GM23338 (cell line): ENCODE data around the gene ALCAM. TPM values are rescaled to one million over a fixed set of nuclear protein-coding genes. Genes with fewer than 3 reads are reported as not detected.

Experiments
- ATAC-seq: fragments of 200-7000 bp; cut with Tn5 transposase; 3 replicates; pipeline ENCODE4 v1.9.1; 2020
- DNase-seq: peaks from one replicate; pipeline ENCODE4 v3.0.0-alpha.2; 2015; ENCODE audit warnings: low spot score
- H2AFZ ChIP-seq: fragments of 200-600 bp; sonication (generic); 2 replicates; pipeline ENCODE4 v1.8.0; 2016; ENCODE audit warnings: antibody characterized with exemption, mild to moderate bottlenecking, moderate library complexity
- H3F3A ChIP-seq: fragments of 200-600 bp; sonication (generic); replicated peaks from 2 replicates; pipeline ENCODE4 v1.8.0; 2017; ENCODE audit warnings: antibody characterized with exemption, mixed run types, low read depth
- H3K27ac ChIP-seq: fragments of 200-600 bp; sonication (generic); 2 replicates; pipeline ENCODE4 v1.6.1; 2016; ENCODE audit warnings: low read depth
- H3K27me3 ChIP-seq: fragments of 200-600 bp; sonication (generic); 2 replicates; pipeline ENCODE4 v1.8.0; 2016; ENCODE audit warnings: mild to moderate bottlenecking, mixed run types, moderate library complexity; ENCODE audit not compliant: insufficient read depth
- H3K36me3 ChIP-seq: fragments of 200-600 bp; sonication (generic); 2 replicates; pipeline ENCODE4 v1.8.0; 2016; ENCODE audit warnings: mild to moderate bottlenecking; ENCODE audit not compliant: insufficient read depth
- H3K4me1 ChIP-seq: fragments of 200-600 bp; sonication (generic); 2 replicates; pipeline ENCODE4 v1.8.0; 2016; ENCODE audit warnings: mild to moderate bottlenecking, moderate library complexity; ENCODE audit not compliant: insufficient read depth
- H3K4me2 ChIP-seq: fragments of 200-600 bp; sonication (generic); 2 replicates; pipeline ENCODE4 v1.7.1; 2017; ENCODE audit warnings: mixed run types
- H3K4me3 ChIP-seq: fragments of 200-600 bp; sonication (generic); 2 replicates; pipeline ENCODE4 v1.6.1; 2016; ENCODE audit warnings: mixed run types
- H3K79me2 ChIP-seq: fragments of 200-600 bp; sonication (generic); replicated peaks from 2 replicates; pipeline ENCODE4 v1.8.0; 2017; ENCODE audit warnings: mild to moderate bottlenecking; ENCODE audit not compliant: insufficient read depth
- H3K9me2 ChIP-seq: fragments of 200-600 bp; sonication (generic); 2 replicates; pipeline ENCODE4 v1.8.0; 2017; ENCODE audit not compliant: insufficient read depth
- H4K20me1 ChIP-seq: fragments of 200-600 bp; sonication (generic); replicated peaks from 2 replicates; pipeline ENCODE4 v1.8.0; 2017; ENCODE audit warnings: mild to moderate bottlenecking; ENCODE audit not compliant: insufficient read depth
- H3K27ac Mint-ChIP-seq: 2 replicates; pipeline ENCODE4 v1.8.0; 2020; ENCODE audit warnings: inconsistent platforms, mild to moderate bottlenecking, moderate library complexity, mixed read lengths
- H3K27me3 Mint-ChIP-seq: 3 replicates; pipeline ENCODE4 v1.8.0; 2022; ENCODE audit warnings: low read depth, mild to moderate bottlenecking, moderate library complexity, mixed read lengths, inconsistent platforms; ENCODE audit not compliant: insufficient read depth, poor library complexity
- H3K36me3 Mint-ChIP-seq: 3 replicates; pipeline ENCODE4 v1.8.0; 2021; ENCODE audit warnings: low read depth, mild to moderate bottlenecking, inconsistent platforms, moderate library complexity, mixed read lengths
- H3K4me1 Mint-ChIP-seq: 3 replicates; pipeline ENCODE4 v1.8.0; 2020; ENCODE audit warnings: mild to moderate bottlenecking, inconsistent platforms, mixed read lengths
- H3K4me3 Mint-ChIP-seq: 3 replicates; pipeline ENCODE4 v1.8.0; 2021; ENCODE audit warnings: moderate library complexity, mild to moderate bottlenecking, inconsistent platforms, mixed read lengths
- H3K9me3 Mint-ChIP-seq: 3 replicates; pipeline ENCODE4 v1.8.0; 2020; ENCODE audit warnings: moderate library complexity, mild to moderate bottlenecking, inconsistent platforms, mixed read lengths
- CREB1 ChIP-seq: fragments of 250-450 bp; sonication (Bioruptor Pico); IDR thresholded peaks from 2 replicates; pipeline ENCODE4 v1.5.0; 2020; ENCODE audit warnings: low read depth, mild to moderate bottlenecking, moderate library complexity
- ETS1 ChIP-seq: IDR thresholded peaks from 2 replicates; pipeline ENCODE4 v1.6.1; 2016; ENCODE audit warnings: antibody characterized with exemption
- EZH2 ChIP-seq: fragments of 200-600 bp; sonication (generic); IDR thresholded peaks from one replicate; pipeline ENCODE4 v1.8.0; 2017; ENCODE audit warnings: antibody characterized with exemption, mild to moderate bottlenecking, low read depth; ENCODE audit not compliant: unreplicated experiment
- NANOG ChIP-seq: IDR thresholded peaks from 2 replicates; pipeline ENCODE4 v1.6.1; 2016; ENCODE audit warnings: antibody characterized with exemption, borderline replicate concordance
- POLR2AphosphoS5 ChIP-seq: IDR thresholded peaks from 2 replicates; pipeline ENCODE4 v1.6.1; 2016; ENCODE audit warnings: antibody characterized with exemption, low read depth
- REST ChIP-seq: IDR thresholded peaks from one replicate; pipeline ENCODE4 v1.6.1; 2018; ENCODE audit warnings: antibody characterized with exemption; ENCODE audit not compliant: unreplicated experiment
- STAT1 ChIP-seq: IDR thresholded peaks from one replicate; pipeline ENCODE4 v1.6.1; 2016; ENCODE audit warnings: antibody characterized with exemption; ENCODE audit not compliant: unreplicated experiment
- ZNF114 ChIP-seq: fragments of 250-450 bp; sonication (Bioruptor Pico); IDR thresholded peaks from 2 replicates; pipeline ENCODE4 v1.5.0; 2020; ENCODE audit warnings: mild to moderate bottlenecking, moderate library complexity
- ZNF331 ChIP-seq: fragments of 250-450 bp; sonication (Bioruptor Pico); IDR thresholded peaks from 2 replicates; pipeline ENCODE4 v1.5.0; 2020; ENCODE audit warnings: low read depth, mild to moderate bottlenecking, moderate library complexity
- polyA plus RNA-seq: library from polyadenylated mRNA; unstranded; fragments of >200 nt; fragmentation: Nextera tagmentation; extraction: Ambion mirVana; gene quantifications from 2 replicates; pipeline ENCODE4 v1.2.1, GENCODE V29; 2016
- total RNA-seq: library from RNA; depleted of rRNA; stranded (reverse); fragments of >200 nt; shearing (Covaris generic); gene quantifications from 2 replicates; pipeline ENCODE4 v1.2.3, GENCODE V29; 2014
- TF ChIP-seq, protein P1 (sequence below): fragments of 250-450 bp; sonication (Bioruptor Pico); IDR thresholded peaks from 2 replicates; pipeline ENCODE4 v1.5.0; 2020; ENCODE audit warnings: mild to moderate bottlenecking, moderate library complexity

The ALCAM gene
- total and polyA plus RNA-seq, 2 experiments from 2014 or later, result 11.3 to 36.0 TPM

- peaks cover 3% of the 10 kb centered on the region; the same call in 1 of the 2 replicates for H3K9me2 ChIP-seq
- no peaks in the 10 kb centered on the region for H4K20me1 ChIP-seq
- H3K36me3 Mint-ChIP-seq, result 0 out of 3 replicates have a peak, but pooled peaks cover 3% of the 10 kb centered on the region
- H3K4me2 ChIP-seq, result no peak overlapping the region
- no peaks in the 10 kb centered on the region for H3K4me1 ChIP-seq
- no peaks in the 10 kb centered on the region for H3K9me3 Mint-ChIP-seq
- ATAC-seq, result no peak
- no peaks in the 10 kb centered on the region for H3K36me3 ChIP-seq
- no peaks in the 10 kb centered on the region for H3K4me1 Mint-ChIP-seq
- H3K4me3 Mint-ChIP-seq, result no peak overlapping the region
- no peaks in the 10 kb centered on the region for H3F3A ChIP-seq
- H2AFZ ChIP-seq, result no peak overlapping the region
- H3K4me3 ChIP-seq, result no peak overlapping the region
- no peak for TF ChIP-seq STAT1
- no peak for TF ChIP-seq ZNF331
- no peak for TF ChIP-seq ETS1
- no peak for TF ChIP-seq CREB1
- no peak for TF ChIP-seq POLR2AphosphoS5
- TF ChIP-seq REST, result no peak
- TF ChIP-seq EZH2, result no peak
- no peak for TF ChIP-seq ZNF114 (CRISPR knock-in tag)
- no peak for TF ChIP-seq NANOG
- no peak for DNase-seq
- no peak overlapping the region for H3K27ac Mint-ChIP-seq
- H3K27me3 ChIP-seq, result no peaks in the 10 kb centered on the region
- H3K27me3 Mint-ChIP-seq, result no peaks in the 10 kb centered on the region
- no peaks in the 10 kb centered on the region for H3K79me2 ChIP-seq
- no peak overlapping the region for H3K27ac ChIP-seq
Measured at GRCh38 chr3:105409364-105409763, 42.7 kb downstream of the ALCAM start.

- Mint-ChIP-seq H3K36me3 (no peaks in the 10 kb centered on the region), H3K27ac (no peak overlapping the region), H3K4me1 (peaks cover 8% of the 10 kb centered on the region; the same call in 2 of the 3 replicates), H3K4me3 (no peak overlapping the region), H3K27me3 (no peaks in the 10 kb centered on the region), H3K9me3 (no peaks in the 10 kb centered on the region)
- H3K4me2 ChIP-seq, result no peak overlapping the region
- H2AFZ ChIP-seq, result no peak overlapping the region
- peaks cover 3% of the 10 kb centered on the region; the same call in 1 of the 2 replicates for H3K9me2 ChIP-seq
- DNase-seq (no peak), ATAC-seq (no peak)
- no peaks in the 10 kb centered on the region for H3K79me2 ChIP-seq
- no peaks in the 10 kb centered on the region for H3F3A ChIP-seq
- no peak overlapping the region for H3K4me3 ChIP-seq
- H3K36me3 ChIP-seq, result no peaks in the 10 kb centered on the region
- no peaks in the 10 kb centered on the region for H3K27me3 ChIP-seq
- no peak overlapping the region for H3K27ac ChIP-seq
- no peaks in the 10 kb centered on the region for H3K4me1 ChIP-seq
- no peaks in the 10 kb centered on the region for H4K20me1 ChIP-seq
- TF ChIP-seq, protein P1, sequence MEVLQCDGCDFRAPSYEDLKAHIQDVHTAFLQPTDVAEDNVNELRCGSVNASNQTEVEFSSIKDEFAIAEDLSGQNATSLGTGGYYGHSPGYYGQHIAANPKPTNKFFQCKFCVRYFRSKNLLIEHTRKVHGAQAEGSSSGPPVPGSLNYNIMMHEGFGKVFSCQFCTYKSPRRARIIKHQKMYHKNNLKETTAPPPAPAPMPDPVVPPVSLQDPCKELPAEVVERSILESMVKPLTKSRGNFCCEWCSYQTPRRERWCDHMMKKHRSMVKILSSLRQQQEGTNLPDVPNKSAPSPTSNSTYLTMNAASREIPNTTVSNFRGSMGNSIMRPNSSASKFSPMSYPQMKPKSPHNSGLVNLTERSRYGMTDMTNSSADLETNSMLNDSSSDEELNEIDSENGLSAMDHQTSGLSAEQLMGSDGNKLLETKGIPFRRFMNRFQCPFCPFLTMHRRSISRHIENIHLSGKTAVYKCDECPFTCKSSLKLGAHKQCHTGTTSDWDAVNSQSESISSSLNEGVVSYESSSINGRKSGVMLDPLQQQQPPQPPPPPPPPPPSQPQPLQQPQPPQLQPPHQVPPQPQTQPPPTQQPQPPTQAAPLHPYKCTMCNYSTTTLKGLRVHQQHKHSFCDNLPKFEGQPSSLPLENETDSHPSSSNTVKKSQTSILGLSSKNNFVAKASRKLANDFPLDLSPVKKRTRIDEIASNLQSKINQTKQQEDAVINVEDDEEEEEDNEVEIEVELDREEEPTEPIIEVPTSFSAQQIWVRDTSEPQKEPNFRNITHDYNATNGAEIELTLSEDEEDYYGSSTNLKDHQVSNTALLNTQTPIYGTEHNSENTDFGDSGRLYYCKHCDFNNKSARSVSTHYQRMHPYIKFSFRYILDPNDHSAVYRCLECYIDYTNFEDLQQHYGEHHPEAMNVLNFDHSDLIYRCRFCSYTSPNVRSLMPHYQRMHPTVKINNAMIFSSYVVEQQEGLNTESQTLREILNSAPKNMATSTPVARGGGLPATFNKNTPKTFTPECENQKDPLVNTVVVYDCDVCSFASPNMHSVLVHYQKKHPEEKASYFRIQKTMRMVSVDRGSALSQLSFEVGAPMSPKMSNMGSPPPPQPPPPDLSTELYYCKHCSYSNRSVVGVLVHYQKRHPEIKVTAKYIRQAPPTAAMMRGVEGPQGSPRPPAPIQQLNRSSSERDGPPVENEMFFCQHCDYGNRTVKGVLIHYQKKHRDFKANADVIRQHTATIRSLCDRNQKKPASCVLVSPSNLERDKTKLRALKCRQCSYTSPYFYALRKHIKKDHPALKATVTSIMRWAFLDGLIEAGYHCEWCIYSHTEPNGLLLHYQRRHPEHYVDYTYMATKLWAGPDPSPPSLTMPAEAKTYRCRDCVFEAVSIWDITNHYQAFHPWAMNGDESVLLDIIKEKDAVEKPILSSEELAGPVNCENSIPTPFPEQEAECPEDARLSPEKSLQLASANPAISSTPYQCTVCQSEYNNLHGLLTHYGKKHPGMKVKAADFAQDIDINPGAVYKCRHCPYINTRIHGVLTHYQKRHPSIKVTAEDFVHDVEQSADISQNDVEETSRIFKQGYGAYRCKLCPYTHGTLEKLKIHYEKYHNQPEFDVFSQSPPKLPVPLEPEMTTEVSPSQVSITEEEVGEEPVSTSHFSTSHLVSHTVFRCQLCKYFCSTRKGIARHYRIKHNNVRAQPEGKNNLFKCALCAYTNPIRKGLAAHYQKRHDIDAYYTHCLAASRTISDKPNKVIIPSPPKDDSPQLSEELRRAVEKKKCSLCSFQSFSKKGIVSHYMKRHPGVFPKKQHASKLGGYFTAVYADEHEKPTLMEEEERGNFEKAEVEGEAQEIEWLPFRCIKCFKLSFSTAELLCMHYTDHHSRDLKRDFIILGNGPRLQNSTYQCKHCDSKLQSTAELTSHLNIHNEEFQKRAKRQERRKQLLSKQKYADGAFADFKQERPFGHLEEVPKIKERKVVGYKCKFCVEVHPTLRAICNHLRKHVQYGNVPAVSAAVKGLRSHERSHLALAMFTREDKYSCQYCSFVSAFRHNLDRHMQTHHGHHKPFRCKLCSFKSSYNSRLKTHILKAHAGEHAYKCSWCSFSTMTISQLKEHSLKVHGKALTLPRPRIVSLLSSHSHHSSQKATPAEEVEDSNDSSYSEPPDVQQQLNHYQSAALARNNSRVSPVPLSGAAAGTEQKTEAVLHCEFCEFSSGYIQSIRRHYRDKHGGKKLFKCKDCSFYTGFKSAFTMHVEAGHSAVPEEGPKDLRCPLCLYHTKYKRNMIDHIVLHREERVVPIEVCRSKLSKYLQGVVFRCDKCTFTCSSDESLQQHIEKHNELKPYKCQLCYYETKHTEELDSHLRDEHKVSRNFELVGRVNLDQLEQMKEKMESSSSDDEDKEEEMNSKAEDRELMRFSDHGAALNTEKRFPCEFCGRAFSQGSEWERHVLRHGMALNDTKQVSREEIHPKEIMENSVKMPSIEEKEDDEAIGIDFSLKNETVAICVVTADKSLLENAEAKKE, result no peak
- TF ChIP-seq ZNF331, result no peak
- no peak for TF ChIP-seq ETS1
- no peak for TF ChIP-seq NANOG
- TF ChIP-seq EZH2, result no peak
Measured at GRCh38 chr3:105413343-105413887, 46.7 kb downstream of the ALCAM start.
